Mesothelial cell of epicardium (in vitro differentiated cells): ENCODE results near the gene MELTF. TPM values are rescaled to one million over a fixed set of nuclear protein-coding genes. Genes with fewer than 3 reads are reported as not detected.
A peak's percentile ranks its signal among the peaks of the same experiment; 100 is the strongest.

Experiments used
- DNase-seq, 2 experiments: peaks; one replicate each; pipeline ENCODE4 v3.0.0; 2021; ENCODE audit warnings: low spot score in 2 of 2; ENCODE audit not compliant: unreplicated experiment in 2 of 2
- H3K27ac Mint-ChIP-seq: 2 replicates; pipeline ENCODE4 v1.8.0; 2021; ENCODE audit warnings: mixed read lengths
- H3K27me3 Mint-ChIP-seq: 2 replicates; pipeline ENCODE4 v1.8.0; 2021; ENCODE audit warnings: low read depth, mixed read lengths
- H3K36me3 Mint-ChIP-seq: 2 replicates; pipeline ENCODE4 v1.8.0; 2021; ENCODE audit warnings: mixed read lengths
- H3K4me1 Mint-ChIP-seq: 2 replicates; pipeline ENCODE4 v1.8.0; 2021; ENCODE audit warnings: mixed read lengths
- H3K4me3 Mint-ChIP-seq: 2 replicates; pipeline ENCODE4 v1.8.0; 2021; ENCODE audit warnings: mild to moderate bottlenecking, moderate library complexity, mixed read lengths
- H3K9me3 Mint-ChIP-seq: 2 replicates; pipeline ENCODE4 v1.8.0; 2021; ENCODE audit warnings: mixed read lengths
- CTCF ChIP-seq: fragments of 200-600 bp; sonication (generic); IDR thresholded peaks from one replicate; pipeline ENCODE4 v1.5.0; 2021; ENCODE audit warnings: antibody characterized with exemption; ENCODE audit not compliant: unreplicated experiment
- total RNA-seq: library from RNA; stranded (reverse); gene quantifications from 3 replicates; pipeline ENCODE4 v1.2.1, GENCODE V29; 2021

The MELTF gene
- total RNA-seq, 1 donor from 2014 or later: 9.2 TPM

- Mint-ChIP-seq H3K4me3 (no peak overlapping the region), H3K27ac (no peak overlapping the region), H3K27me3 (peaks cover 40% of the 10 kb centered on the region), H3K4me1 (no peaks in the 10 kb centered on the region), H3K9me3 (no peaks in the 10 kb centered on the region), H3K36me3 (no peaks in the 10 kb centered on the region)
- TF ChIP-seq CTCF: no peak
- DNase-seq: no peak
These were observed 58.4 kb downstream of the MELTF start for GRCh38 chr3:196971094-196971698.

GRCh38 chr3:196970547-196971093, 59.0 kb downstream of the MELTF start:
- Mint-ChIP-seq H3K27ac (no peak overlapping the region), H3K27me3 (peaks cover 45% of the 10 kb centered on the region), H3K9me3 (no peaks in the 10 kb centered on the region), H3K4me1 (no peaks in the 10 kb centered on the region), H3K36me3 (no peaks in the 10 kb centered on the region), H3K4me3 (peak overlapping the region; percentile 60)
- no peak for DNase-seq
- no peak for TF ChIP-seq CTCF

GRCh38 chr3:196969660-196970546, 59.7 kb downstream of the MELTF start:
- peak overlapping the region; percentile 60 for H3K4me3 Mint-ChIP-seq
- TF ChIP-seq CTCF: peak; percentile 75
- no peaks in the 10 kb centered on the region for H3K4me1 Mint-ChIP-seq
- H3K27ac Mint-ChIP-seq: no peak overlapping the region
- no peaks in the 10 kb centered on the region for H3K9me3 Mint-ChIP-seq
- peaks cover 52% of the 10 kb centered on the region for H3K27me3 Mint-ChIP-seq
- DNase-seq: peak; percentile 59 to 82
- no peaks in the 10 kb centered on the region for H3K36me3 Mint-ChIP-seq

GRCh38 chr3:196969134-196969659, 60.4 kb downstream of the MELTF start:
- H3K27me3 Mint-ChIP-seq: peaks cover 60% of the 10 kb centered on the region
- peak overlapping the region; percentile 64 for H3K4me3 Mint-ChIP-seq
- no peaks in the 10 kb centered on the region for H3K36me3 Mint-ChIP-seq
- TF ChIP-seq CTCF: no peak
- no peak for DNase-seq
- no peaks in the 10 kb centered on the region for H3K9me3 Mint-ChIP-seq
- no peaks in the 10 kb centered on the region for H3K4me1 Mint-ChIP-seq
- H3K27ac Mint-ChIP-seq: no peak overlapping the region

- Mint-ChIP-seq H3K36me3 (no peaks in the 10 kb centered on the region), H3K27me3 (peaks cover 64% of the 10 kb centered on the region), H3K27ac (no peak within 1 kb of the TSS), H3K4me1 (no peaks in the 10 kb centered on the region), H3K4me3 (peak within 1 kb of the TSS; percentile 64), H3K9me3 (no peaks in the 10 kb centered on the region)
- no peak for TF ChIP-seq CTCF
- DNase-seq: no peak
These were observed 61.1 kb downstream of the MELTF start, which contains the start of gene PIGZ for GRCh38 chr3:196968233-196969133. Gene PIGZ (minus strand): TSS chr3:196968833. CDS start chr3:196952031, 16,802 bp downstream.
